Left lung (tissue), 10 donors: ENCODE results near the gene KCNK18. TPM values are rescaled to one million over a fixed set of nuclear protein-coding genes. Genes with fewer than 3 reads are reported as not detected.

Experiments used
- ATAC-seq: fragments of 200-7000 bp; cut with Tn5 transposase; one replicate; pipeline ENCODE4 v1.9.1; 2020; ENCODE audit warnings: moderate library complexity
- DNase-seq, 4 donors: peaks; one replicate each; pipeline ENCODE4 v3.0.0-alpha.2; 2013 to 2020
- H3K27ac ChIP-seq, 2 donors: fragments of 200-600 bp; sonication (generic) in 1 of 2; one replicate each; pipeline versions ENCODE4 v1.5.0 to v1.8.0; 2020 to 2021
- H3K27me3 ChIP-seq, 2 donors: fragments of 200-600 bp; sonication (generic) in 1 of 2; one replicate each; pipeline versions ENCODE4 v1.5.0 to v1.8.0; 2020 to 2021
- H3K36me3 ChIP-seq, 2 donors: fragments of 200-600 bp; sonication (generic) in 1 of 2; one replicate each; pipeline versions ENCODE4 v1.5.0 to v1.8.0; 2020 to 2021
- H3K4me1 ChIP-seq, 2 donors: fragments of 200-600 bp; one replicate each; pipeline ENCODE4 v1.8.0; 2021
- H3K4me3 ChIP-seq, 2 donors: fragments of 200-600 bp; sonication (generic) in 1 of 2; one replicate each; pipeline versions ENCODE4 v1.5.0 to v1.8.0; 2020 to 2021; ENCODE audit warnings: mild to moderate bottlenecking in 1 of 2
- H3K9me3 ChIP-seq, 2 donors: fragments of 200-600 bp; sonication (generic) in 1 of 2; one replicate each; pipeline versions ENCODE4 v1.5.0 to v1.8.0; 2020 to 2021
- intact Hi-C, 2 donors: fragments of 100-400 bp; cut with DNase I; formaldehyde crosslinking; loops; one replicate each; pipeline versions ENCODE4 v1.11.2 to v1.14.2; 2022
- microRNA-seq, 2 donors: library from miRNA; unstranded; fragments of <30 nt; microRNA quantifications; one replicate each; pipeline ENCODE4, GENCODE V29; 2019
- polyA plus RNA-seq, 6 donors: library from polyadenylated mRNA; unstranded; fragments of 120-200 nt; gene quantifications; one replicate each; pipeline ENCODE4 v1.2.1, GENCODE V29; 2013; ENCODE audit not compliant: insufficient read length in 6 of 6
- total RNA-seq, 2 donors: library from RNA; stranded (reverse); fragmentation: NEBNext Ultra II Directional; extraction: Animal tissue kit (Norgen Biotek cat#: 25700); gene quantifications; one replicate each; pipeline ENCODE4 v1.2.1, GENCODE V29; 2021
- TF ChIP-seq, protein P1 (sequence below), 2 donors: fragments of 200-600 bp; sonication (generic) in 1 of 2; IDR thresholded peaks; one replicate each; pipeline versions ENCODE4 v1.5.0 to v1.8.0; 2021; ENCODE audit warnings: antibody characterized with exemption in 2 of 2
- donor health status: DM: no; HTN: yes; CAD: no.
- donor health status: DM: no; HTN: no; CAD: no.

The KCNK18 gene
- total and polyA plus RNA-seq, 8 donors = not detected

GRCh38 chr10:117257721-117258120 lies 60.4 kb downstream of the KCNK18 start:
- no peak for ATAC-seq

DNA sequence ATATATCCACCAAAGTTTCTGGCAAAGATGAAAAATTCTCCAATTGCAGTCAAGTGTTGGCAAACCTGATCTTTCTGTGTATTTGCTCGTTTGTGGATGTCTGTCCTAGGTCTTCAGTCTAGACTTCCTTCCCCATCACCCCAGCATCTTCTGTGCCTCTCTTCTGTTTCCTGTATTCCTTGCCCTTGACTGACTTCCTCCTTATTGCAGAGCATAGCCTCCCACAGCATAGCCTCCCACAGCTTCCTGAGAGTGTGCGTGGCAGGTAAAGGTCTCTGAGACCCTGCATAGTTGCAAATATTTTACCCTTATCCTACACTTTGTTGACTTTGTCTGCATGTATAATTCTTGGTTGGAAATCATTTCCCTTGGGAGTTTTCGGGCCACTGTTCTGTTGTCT lies 62.0 kb downstream of the KCNK18 start:
- no peak overlapping the region for H3K4me3 ChIP-seq
- DNase-seq (no peak), ATAC-seq (no peak)
- peaks cover 0 to 84% of the 10 kb centered on the region in 2 donors for H3K27me3 ChIP-seq
- H3K36me3 ChIP-seq = no peaks in the 10 kb centered on the region
- TF ChIP-seq, protein P1, sequence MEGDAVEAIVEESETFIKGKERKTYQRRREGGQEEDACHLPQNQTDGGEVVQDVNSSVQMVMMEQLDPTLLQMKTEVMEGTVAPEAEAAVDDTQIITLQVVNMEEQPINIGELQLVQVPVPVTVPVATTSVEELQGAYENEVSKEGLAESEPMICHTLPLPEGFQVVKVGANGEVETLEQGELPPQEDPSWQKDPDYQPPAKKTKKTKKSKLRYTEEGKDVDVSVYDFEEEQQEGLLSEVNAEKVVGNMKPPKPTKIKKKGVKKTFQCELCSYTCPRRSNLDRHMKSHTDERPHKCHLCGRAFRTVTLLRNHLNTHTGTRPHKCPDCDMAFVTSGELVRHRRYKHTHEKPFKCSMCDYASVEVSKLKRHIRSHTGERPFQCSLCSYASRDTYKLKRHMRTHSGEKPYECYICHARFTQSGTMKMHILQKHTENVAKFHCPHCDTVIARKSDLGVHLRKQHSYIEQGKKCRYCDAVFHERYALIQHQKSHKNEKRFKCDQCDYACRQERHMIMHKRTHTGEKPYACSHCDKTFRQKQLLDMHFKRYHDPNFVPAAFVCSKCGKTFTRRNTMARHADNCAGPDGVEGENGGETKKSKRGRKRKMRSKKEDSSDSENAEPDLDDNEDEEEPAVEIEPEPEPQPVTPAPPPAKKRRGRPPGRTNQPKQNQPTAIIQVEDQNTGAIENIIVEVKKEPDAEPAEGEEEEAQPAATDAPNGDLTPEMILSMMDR (IDR thresholded peaks at IDR 0.05) = no peak
- intact Hi-C loops = no loop called here
- H3K4me1 ChIP-seq = peaks cover 0 to 4% of the 10 kb centered on the region in 2 donors
- no peak overlapping the region for H3K27ac ChIP-seq
- no peaks in the 10 kb centered on the region for H3K9me3 ChIP-seq

More at GRCh38 chr10:117257721-117258120, 60.4 kb downstream of the KCNK18 start:
- Histone ChIP-seq H3K4me3 (no peak overlapping the region), H3K27ac (no peak overlapping the region), H3K4me1 (peaks cover 0 to 4% of the 10 kb centered on the region in 2 donors), H3K36me3 (no peaks in the 10 kb centered on the region), H3K9me3 (no peaks in the 10 kb centered on the region), H3K27me3 (peaks cover 0 to 84% of the 10 kb centered on the region in 2 donors)
- DNase-seq = no peak
- intact Hi-C loops = no loop called here
- TF ChIP-seq, protein P1 (IDR thresholded peaks at IDR 0.05) = no peak

Small RNAs within 50 kb of the gene (microRNA-seq; reads per million reads assigned to microRNA genes)
- 0 reads per million in 2 donors for gene MIR3663

Other genes starting within 250 kb of the KCNK18 start
- gene SHTN1, start 192.3 kb upstream of the KCNK18 start, total RNA-seq = 10 to 100 TPM; 36.3 to 38.9 TPM
- gene SHTN1, start 192.3 kb upstream of the KCNK18 start, polyA plus RNA-seq = 10 to 100 TPM; 24.5 to 30.1 (median 28.8) TPM
- not detected for gene VAX1, start 59.2 kb upstream of the KCNK18 start, total RNA-seq
- gene VAX1, start 59.2 kb upstream of the KCNK18 start, polyA plus RNA-seq = not detected
- 1 to 10 TPM; 1.7 to 1.9 TPM for gene SLC18A2, start 43.6 kb downstream of the KCNK18 start, total RNA-seq
- gene SLC18A2, start 43.6 kb downstream of the KCNK18 start, polyA plus RNA-seq = under 1 TPM; 0.18 to 0.28 (median 0.23) TPM
- gene PDZD8, start 178.0 kb downstream of the KCNK18 start, total RNA-seq = 10 to 100 TPM; 32.4 to 38.2 TPM
- 10 to 100 TPM; 24.2 to 35.4 (median 29.4) TPM for gene PDZD8, start 178.0 kb downstream of the KCNK18 start, polyA plus RNA-seq